Testis (tissue), 3 donors: ENCODE measurements around the gene IRF9. TPM values are rescaled to one million over a fixed set of nuclear protein-coding genes. Genes with fewer than 3 reads are reported as not detected.

Source experiments
- DNase-seq: peaks from one replicate; pipeline ENCODE4 v3.0.0-alpha.2; 2019
- H3K27ac ChIP-seq, 2 donors: fragments of 200-600 bp; sonication (generic); one replicate each; pipeline ENCODE4 v1.5.1; 2019
- H3K27me3 ChIP-seq: fragments of 200-600 bp; sonication (generic); one replicate; pipeline ENCODE4 v1.5.1; 2019
- H3K36me3 ChIP-seq: fragments of 200-600 bp; sonication (generic); one replicate; pipeline ENCODE4 v1.5.1; 2017; ENCODE audit warnings: low read depth; ENCODE audit errors: missing control alignments
- H3K4me1 ChIP-seq: fragments of 200-600 bp; sonication (generic); one replicate; pipeline ENCODE4 v1.5.1; 2019
- H3K4me3 ChIP-seq, 2 donors: fragments of 200-600 bp; sonication (generic); one replicate each; pipeline ENCODE4 v1.5.1; 2017 to 2019
- H3K9me3 ChIP-seq: fragments of 200-600 bp; sonication (generic); one replicate; pipeline ENCODE4 v1.5.1; 2017
- POLR2A ChIP-seq: fragments of 450-650 bp; IDR thresholded peaks from one replicate; pipeline ENCODE4 v1.6.1; 2017; ENCODE audit warnings: antibody characterized with exemption, mild to moderate bottlenecking, moderate library complexity
- WGBS, 2 donors: methylation state at CpG; one replicate each; pipeline ENCODE4 v1.1.5; 2018; 5-methylcytosine and 5-hydroxymethylcytosine counted together
- intact Hi-C: fragments of 100-400 bp; cut with DNase I; formaldehyde crosslinking; loops from one replicate; pipeline ENCODE4 v1.15.1; 2023; ENCODE audit warnings: low total_unique reads
- polyA plus RNA-seq: library from polyadenylated mRNA; stranded (reverse); fragments of 350-450 nt; fragmentation: Illumina TruSeq; extraction: RNeasy Lipid Tissue Mini Kit (QIAGEN cat#74804); gene quantifications from one replicate; pipeline ENCODE4 v1.2.3, GENCODE V29; 2014; ENCODE audit warnings: low read depth, low replicate concordance; ENCODE audit not compliant: insufficient read depth
- total RNA-seq, 2 donors: library from RNA; depleted of rRNA; stranded (reverse); fragments of >200 nt; gene quantifications; one replicate each; pipeline ENCODE4 v1.2.3, GENCODE V29; 2016
- TF ChIP-seq, protein P1 (sequence below), 3 experiments: fragments of 450-650 bp in 2 of 3; fragments of 200-600 bp in 1 of 3; sonication (generic) in 1 of 3; IDR thresholded peaks; one replicate each; pipeline ENCODE4 v1.5.1; 2016 to 2019; ENCODE audit warnings: antibody characterized with exemption in 3 of 3, mild to moderate bottlenecking in 2 of 3, moderate library complexity in 1 of 3

IRF9 gene
- total and polyA plus RNA-seq, 3 donors from 2014 or later, result 45.7 to 74.8 (median 56.2) TPM

DNA sequence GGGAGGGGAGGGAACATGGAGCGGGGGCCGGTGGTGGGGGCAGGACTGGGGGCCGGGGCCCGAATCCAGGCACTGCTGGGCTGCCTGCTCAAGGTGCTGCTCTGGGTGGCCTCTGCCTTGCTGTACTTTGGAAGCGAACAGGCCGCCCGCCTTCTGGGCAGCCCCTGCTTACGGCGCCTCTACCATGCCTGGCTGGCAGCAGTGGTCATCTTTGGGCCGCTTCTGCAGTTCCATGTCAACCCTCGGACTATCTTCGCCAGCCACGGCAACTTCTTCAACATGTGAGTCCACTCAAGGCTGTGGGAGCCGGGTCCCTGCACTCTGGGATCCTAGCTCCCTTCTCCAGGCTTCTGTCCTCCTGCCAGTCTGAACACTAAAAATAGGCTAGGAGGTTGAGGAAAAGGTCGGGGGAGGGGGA lies 29.5 kb upstream of the IRF9 start:
- H3K27ac ChIP-seq, result peak overlapping the region in 1 of 2 donors; percentile 46
- no peaks in the 10 kb centered on the region for H3K27me3 ChIP-seq
- no peak for DNase-seq
- H3K4me3 ChIP-seq, result no peak overlapping the region
- H3K36me3 ChIP-seq, result no peaks in the 10 kb centered on the region
- WGBS, 2 donors, result 64 to 66% methylated on average over 15 of the region's 15 CpGs
- H3K4me1 ChIP-seq, result peaks cover 14% of the 10 kb centered on the region
- H3K9me3 ChIP-seq, result no peaks in the 10 kb centered on the region
- intact Hi-C loops, result no loop called here
- TF ChIP-seq POLR2A, result no peak
- TF ChIP-seq, protein P1, sequence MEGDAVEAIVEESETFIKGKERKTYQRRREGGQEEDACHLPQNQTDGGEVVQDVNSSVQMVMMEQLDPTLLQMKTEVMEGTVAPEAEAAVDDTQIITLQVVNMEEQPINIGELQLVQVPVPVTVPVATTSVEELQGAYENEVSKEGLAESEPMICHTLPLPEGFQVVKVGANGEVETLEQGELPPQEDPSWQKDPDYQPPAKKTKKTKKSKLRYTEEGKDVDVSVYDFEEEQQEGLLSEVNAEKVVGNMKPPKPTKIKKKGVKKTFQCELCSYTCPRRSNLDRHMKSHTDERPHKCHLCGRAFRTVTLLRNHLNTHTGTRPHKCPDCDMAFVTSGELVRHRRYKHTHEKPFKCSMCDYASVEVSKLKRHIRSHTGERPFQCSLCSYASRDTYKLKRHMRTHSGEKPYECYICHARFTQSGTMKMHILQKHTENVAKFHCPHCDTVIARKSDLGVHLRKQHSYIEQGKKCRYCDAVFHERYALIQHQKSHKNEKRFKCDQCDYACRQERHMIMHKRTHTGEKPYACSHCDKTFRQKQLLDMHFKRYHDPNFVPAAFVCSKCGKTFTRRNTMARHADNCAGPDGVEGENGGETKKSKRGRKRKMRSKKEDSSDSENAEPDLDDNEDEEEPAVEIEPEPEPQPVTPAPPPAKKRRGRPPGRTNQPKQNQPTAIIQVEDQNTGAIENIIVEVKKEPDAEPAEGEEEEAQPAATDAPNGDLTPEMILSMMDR (IDR thresholded peaks at IDR 0.05), result no peak

DNA sequence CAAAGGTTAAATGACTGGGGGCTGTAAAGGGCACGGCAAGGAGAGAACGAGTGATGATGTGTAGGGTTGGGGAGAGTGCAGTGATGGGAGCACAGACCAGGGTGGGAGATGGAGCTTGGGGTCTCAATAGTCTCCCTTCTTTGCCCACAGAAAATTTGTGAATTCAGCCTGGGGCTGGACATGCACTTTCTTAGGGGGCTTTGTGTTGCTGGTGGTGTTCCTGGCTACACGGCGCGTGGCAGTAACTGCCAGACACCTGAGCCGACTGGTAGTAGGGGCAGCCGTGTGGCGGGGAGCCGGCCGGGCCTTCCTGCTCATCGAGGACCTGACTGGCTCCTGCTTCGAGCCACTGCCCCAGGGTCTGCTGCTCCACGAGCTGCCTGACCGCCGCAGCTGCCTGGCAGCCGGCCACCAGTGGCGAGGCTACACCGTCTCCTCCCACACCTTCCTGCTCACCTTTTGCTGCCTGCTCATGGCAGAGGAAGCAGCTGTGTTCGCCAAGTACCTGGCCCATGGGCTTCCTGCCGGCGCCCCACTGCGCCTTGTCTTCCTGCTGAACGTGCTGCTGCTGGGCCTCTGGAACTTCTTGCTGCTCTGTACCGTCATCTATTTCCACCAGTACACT lies 28.9 kb upstream of the IRF9 start:
- DNase-seq, result no peak
- Histone ChIP-seq H3K4me1 (peaks cover 20% of the 10 kb centered on the region), H3K4me3 (no peak overlapping the region), H3K27ac (no peak overlapping the region), H3K9me3 (no peaks in the 10 kb centered on the region), H3K36me3 (no peaks in the 10 kb centered on the region), H3K27me3 (no peaks in the 10 kb centered on the region)
- 72 to 76% methylated on average over 22 to 24 of the region's 24 CpGs for WGBS, 2 donors
- TF ChIP-seq, protein P1 (IDR thresholded peaks at IDR 0.05), result no peak
- TF ChIP-seq POLR2A, result no peak
- intact Hi-C loops, result no loop called here

- 95% methylated on average over 2 of the region's 2 CpGs for WGBS, 2 donors
Measured at GRCh38 chr14:24132976-24133375, 28.1 kb upstream of the IRF9 start.

DNA sequence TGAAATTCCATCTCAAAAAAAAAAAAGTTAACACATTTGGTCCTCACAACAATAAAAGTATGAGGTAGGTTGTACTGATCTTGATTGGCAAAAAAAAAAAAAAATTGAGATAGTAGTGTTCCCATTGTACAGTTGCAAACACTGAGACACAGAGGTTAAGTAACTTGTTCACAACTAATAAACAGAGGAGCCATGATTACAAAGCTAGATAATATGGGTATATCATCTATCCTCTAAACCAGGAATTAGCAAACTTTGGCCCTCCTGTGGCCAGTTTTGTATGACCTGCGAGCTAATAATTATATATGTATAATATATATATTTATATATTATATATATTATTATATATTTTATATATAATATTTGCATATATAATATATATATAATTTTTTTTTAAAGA lies 27.3 kb upstream of the IRF9 start:
- no peaks in the 10 kb centered on the region for H3K9me3 ChIP-seq
- no peaks in the 10 kb centered on the region for H3K36me3 ChIP-seq
- 87 to 98% methylated on average over 1 of the region's 1 CpG for WGBS, 2 donors
- H3K27ac ChIP-seq, result no peak overlapping the region
- H3K27me3 ChIP-seq, result no peaks in the 10 kb centered on the region
- TF ChIP-seq, protein P1 (IDR thresholded peaks at IDR 0.05), result no peak
- TF ChIP-seq POLR2A, result no peak
- no peak overlapping the region for H3K4me3 ChIP-seq
- intact Hi-C loops, result no loop called here
- peaks cover 21% of the 10 kb centered on the region for H3K4me1 ChIP-seq
- no peak for DNase-seq

More at GRCh38 chr14:24132976-24133375, 28.1 kb upstream of the IRF9 start:
- intact Hi-C loops, result no loop called here
- H3K9me3 ChIP-seq, result no peaks in the 10 kb centered on the region
- no peak for TF ChIP-seq POLR2A
- TF ChIP-seq, protein P1 (IDR thresholded peaks at IDR 0.05), result no peak
- H3K27me3 ChIP-seq, result no peaks in the 10 kb centered on the region
- H3K4me1 ChIP-seq, result peaks cover 21% of the 10 kb centered on the region
- H3K27ac ChIP-seq, result no peak overlapping the region
- no peak for DNase-seq
- H3K4me3 ChIP-seq, result no peak overlapping the region
- no peaks in the 10 kb centered on the region for H3K36me3 ChIP-seq

DNA sequence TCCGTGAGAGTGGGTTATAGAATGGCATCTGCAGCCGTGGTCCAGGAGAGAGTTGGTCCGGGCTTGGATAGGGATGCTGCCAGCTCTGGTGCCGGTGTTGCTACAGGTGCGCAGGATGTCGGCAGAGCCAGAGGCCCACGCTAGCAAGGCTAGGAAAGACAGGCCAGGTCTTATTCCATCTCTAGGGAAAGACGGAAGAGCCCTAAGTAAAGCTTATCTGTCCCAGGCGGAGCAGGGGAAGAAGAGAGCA lies 25.6 kb upstream of the IRF9 start:
- Histone ChIP-seq H3K36me3 (no peaks in the 10 kb centered on the region), H3K9me3 (no peaks in the 10 kb centered on the region), H3K27me3 (no peaks in the 10 kb centered on the region), H3K4me3 (peak overlapping the region; percentile 79 to 89), H3K4me1 (peaks cover 29% of the 10 kb centered on the region), H3K27ac (peak overlapping the region; percentile 86 to 88)
- TF ChIP-seq, protein P1 (IDR thresholded peaks at IDR 0.05), result no peak
- no peak for TF ChIP-seq POLR2A
- 2 to 5% methylated on average over 9 of the region's 9 CpGs for WGBS, 2 donors
- intact Hi-C loops, result no loop called here
- DNase-seq, result no peak
